ENCODE results near the gene RPTOR.

Gene RPTOR

GRCh38 chr17:80916246-80916645 lies 371.6 kb downstream of the RPTOR start:
- no peak for DNase-seq (ENCODE audit: low spot score)

GRCh38 chr17:80917716-80918560 lies 373.3 kb downstream of the RPTOR start:
- DNase-seq (ENCODE audit: low spot score): no peak

GRCh38 chr17:80918731-80919130 lies 374.1 kb downstream of the RPTOR start:
- no peak for DNase-seq (ENCODE audit: low spot score)

- no peak for DNase-seq (ENCODE audit: low spot score)
Measured at GRCh38 chr17:80919331-80920311, 375.0 kb downstream of the RPTOR start.

- DNase-seq (ENCODE audit: low spot score): no peak
Measured at GRCh38 chr17:80920441-80920840, 375.8 kb downstream of the RPTOR start.

GRCh38 chr17:80921159-80921558 lies 376.5 kb downstream of the RPTOR start:
- no peak for DNase-seq (ENCODE audit: low spot score)

GRCh38 chr17:80921741-80922579 lies 377.3 kb downstream of the RPTOR start:
- no peak for DNase-seq (ENCODE audit: low spot score)

- no peak for DNase-seq (ENCODE audit: low spot score)
Measured at GRCh38 chr17:80922580-80923160, 378.0 kb downstream of the RPTOR start.

GRCh38 chr17:80923211-80924110 lies 378.8 kb downstream of the RPTOR start:
- DNase-seq (ENCODE audit: low spot score): no peak

GRCh38 chr17:80924111-80924806 lies 379.6 kb downstream of the RPTOR start:
- DNase-seq (ENCODE audit: low spot score): no peak

- no peak for DNase-seq (ENCODE audit: low spot score)
Measured at GRCh38 chr17:80924807-80925610, 380.4 kb downstream of the RPTOR start.

- no peak for DNase-seq (ENCODE audit: low spot score)
Measured at GRCh38 chr17:80925688-80926335, 381.2 kb downstream of the RPTOR start.

GRCh38 chr17:80926591-80927250 lies 382.1 kb downstream of the RPTOR start:
- DNase-seq (ENCODE audit: low spot score): no peak

- no peak for DNase-seq (ENCODE audit: low spot score)
Measured at GRCh38 chr17:80927791-80928216, 383.2 kb downstream of the RPTOR start.

GRCh38 chr17:80929449-80929848 lies 384.8 kb downstream of the RPTOR start:
- DNase-seq (ENCODE audit: low spot score): no peak

- DNase-seq (ENCODE audit: low spot score): no peak
Measured at GRCh38 chr17:80930335-80931279, 386.0 kb downstream of the RPTOR start.

Measured in hematopoietic multipotent progenitor cell treated with erythropoietin and hydrocortisone succinate and interleukin-3 and kit ligand, for 15 days (in vitro differentiated cells).